Spleen (tissue), 11 donors: ENCODE data around the gene DET1. TPM values are rescaled to one million over a fixed set of nuclear protein-coding genes. Genes with fewer than 3 reads are reported as not detected.

Experiments
- DNase-seq: peaks from one replicate; pipeline ENCODE4 v3.0.0-alpha.2; 2020
- H3K27ac ChIP-seq, 8 donors: fragments of 200-600 bp; sonication (generic) in 7 of 8; 1 replicate in 4 of 8; 2 replicates in 4 of 8; pipeline versions ENCODE4 v1.5.0 to v1.8.0; 2016 to 2021; ENCODE audit warnings: inconsistent platforms in 4 of 8, mild to moderate bottlenecking in 4 of 8, moderate library complexity in 1 of 8
- H3K27me3 ChIP-seq, 7 donors: fragments of 200-600 bp; sonication (generic) in 6 of 7; replicated peaks in 1 of 7; 1 replicate in 4 of 7; 2 replicates in 3 of 7; pipeline versions ENCODE4 v1.5.0 to v1.8.0; 2016 to 2021; ENCODE audit warnings: inconsistent platforms in 3 of 7, mild to moderate bottlenecking in 1 of 7
- H3K36me3 ChIP-seq, 6 donors: fragments of 200-600 bp; sonication (generic) in 5 of 6; 1 replicate in 4 of 6; 2 replicates in 2 of 6; pipeline versions ENCODE4 v1.5.0 to v1.8.0; 2016 to 2021; ENCODE audit warnings: inconsistent platforms in 2 of 6
- H3K4me1 ChIP-seq, 6 donors: fragments of 200-600 bp; sonication (generic) in 5 of 6; 1 replicate in 3 of 6; 2 replicates in 3 of 6; pipeline versions ENCODE4 v1.5.0 to v1.8.0; 2016 to 2021; ENCODE audit warnings: inconsistent platforms in 3 of 6
- H3K4me3 ChIP-seq, 8 donors: fragments of 200-600 bp; sonication (generic) in 7 of 8; 1 replicate in 4 of 8; 2 replicates in 4 of 8; pipeline versions ENCODE4 v1.5.0 to v1.8.0; 2016 to 2021; ENCODE audit warnings: inconsistent platforms in 4 of 8, mild to moderate bottlenecking in 4 of 8, moderate library complexity in 2 of 8
- H3K9me3 ChIP-seq, 8 donors: fragments of 200-600 bp; sonication (generic) in 7 of 8; 1 replicate in 4 of 8; 2 replicates in 4 of 8; pipeline versions ENCODE4 v1.5.0 to v1.8.0; 2016 to 2021; ENCODE audit warnings: inconsistent platforms in 4 of 8
- CTCF ChIP-seq, 11 experiments: fragments of 200-600 bp in 7 of 11; fragments of 450-650 bp in 4 of 11; sonication (generic) in 4 of 11; IDR thresholded peaks in 8 of 11; conservative IDR thresholded peaks in 3 of 11; 1 replicate in 7 of 11; 2 replicates in 4 of 11; pipeline versions ENCODE4 v1.4.0 to v1.8.0; 2016 to 2021; ENCODE audit warnings: antibody characterized with exemption in 11 of 11, inconsistent platforms in 4 of 11, mild to moderate bottlenecking in 1 of 11
- POLR2A ChIP-seq, 3 donors: fragments of 450-650 bp; IDR thresholded peaks; one replicate each; pipeline ENCODE4 v1.5.1; 2017; ENCODE audit warnings: antibody characterized with exemption in 3 of 3, mild to moderate bottlenecking in 1 of 3
- POLR2AphosphoS5 ChIP-seq, 3 donors: sonication (generic); formaldehyde crosslinking; IDR thresholded peaks; one replicate each; pipeline ENCODE4 v1.5.1; 2017; ENCODE audit warnings: antibody characterized with exemption in 3 of 3
- WGBS, 5 donors: extraction: QIAGEN DNeasy Blood & Tissue Kit in 3 of 5; methylation state at CpG; one replicate each; pipeline versions ENCODE4 v1.1.5 to v1.1.7; 2013 to 2018; 5-methylcytosine and 5-hydroxymethylcytosine counted together
- intact Hi-C: fragments of 100-400 bp; cut with DNase I; formaldehyde crosslinking; loops from one replicate; pipeline ENCODE4 v1.15.0; 2023; ENCODE audit warnings: low total_unique reads
- polyA plus RNA-seq, 3 donors: library from polyadenylated mRNA; stranded (reverse); fragments of 200-250 nt; gene quantifications; one replicate each; pipeline ENCODE4 v1.2.1, GENCODE V29; 2013
- total RNA-seq, 7 donors: library from RNA; depleted of rRNA in 3 of 7; stranded (reverse); fragments of >200 nt in 3 of 7; fragmentation: NEBNext Ultra II Directional in 4 of 7; extraction: Animal tissue kit (Norgen Biotek cat#: 25700) in 4 of 7; gene quantifications; one replicate each; pipeline versions ENCODE4 v1.1.0 to v1.2.1, GENCODE V29; 2016 to 2021
- donor health status: healthy with polysubstance abuse.
- donor health status: DM: no; HTN: no; CAD: no; lungs with moderate emphysema.
- donor health status: DM: no; HTN: no; CAD: no.
- donor health status: Bipolar disorder and iron deficiency.
- donor health status: healthy.
- donor health status: DM: no; HTN: no; CAD: no.
- donor health status: DM: yes; HTN: yes; CAD: no.

DET1 gene
- total and polyA plus RNA-seq, 10 donors = 1.3 to 11.5 (median 8.3) TPM

DNA sequence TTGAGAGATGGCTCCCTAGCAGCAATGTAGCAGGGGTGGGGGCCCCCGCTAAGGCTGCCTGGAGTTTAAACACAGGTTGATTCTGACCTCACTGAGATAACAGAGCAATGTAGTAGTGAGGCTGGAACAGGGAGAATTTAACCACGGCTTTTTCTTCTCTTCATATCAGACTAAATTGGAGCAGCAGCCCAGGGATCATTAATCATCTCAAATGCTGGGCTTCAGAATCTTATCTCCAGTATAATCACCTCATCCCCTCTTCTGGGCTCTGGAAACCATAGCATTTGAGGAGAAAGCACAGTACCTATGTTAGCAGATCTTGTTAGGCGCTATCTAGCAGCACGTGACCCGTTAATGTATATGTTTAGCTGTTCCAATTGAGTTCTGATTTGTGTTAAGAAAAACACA lies 25.4 kb upstream of the DET1 start:
- WGBS, 5 donors = 62 to 88% (median 82%) methylated on average over 5 of the region's 5 CpGs
- DNase-seq = no peak
- intact Hi-C loops = no loop called here
- TF ChIP-seq POLR2AphosphoS5 (IDR thresholded peaks at IDR 0.05) = no peak
- no peak for TF ChIP-seq POLR2A (IDR thresholded peaks at IDR 0.05)
- TF ChIP-seq CTCF (IDR thresholded peaks at IDR 0.05 in 8 of 11, conservative IDR thresholded peaks at IDR 0.05 in 3 of 11) = no peak
- Histone ChIP-seq H3K27ac (no peak overlapping the region), H3K4me3 (no peak overlapping the region), H3K36me3 (no peaks in the 10 kb centered on the region), H3K27me3 (no peaks in the 10 kb centered on the region), H3K4me1 (no peaks in the 10 kb centered on the region), H3K9me3 (no peaks in the 10 kb centered on the region)

DNA sequence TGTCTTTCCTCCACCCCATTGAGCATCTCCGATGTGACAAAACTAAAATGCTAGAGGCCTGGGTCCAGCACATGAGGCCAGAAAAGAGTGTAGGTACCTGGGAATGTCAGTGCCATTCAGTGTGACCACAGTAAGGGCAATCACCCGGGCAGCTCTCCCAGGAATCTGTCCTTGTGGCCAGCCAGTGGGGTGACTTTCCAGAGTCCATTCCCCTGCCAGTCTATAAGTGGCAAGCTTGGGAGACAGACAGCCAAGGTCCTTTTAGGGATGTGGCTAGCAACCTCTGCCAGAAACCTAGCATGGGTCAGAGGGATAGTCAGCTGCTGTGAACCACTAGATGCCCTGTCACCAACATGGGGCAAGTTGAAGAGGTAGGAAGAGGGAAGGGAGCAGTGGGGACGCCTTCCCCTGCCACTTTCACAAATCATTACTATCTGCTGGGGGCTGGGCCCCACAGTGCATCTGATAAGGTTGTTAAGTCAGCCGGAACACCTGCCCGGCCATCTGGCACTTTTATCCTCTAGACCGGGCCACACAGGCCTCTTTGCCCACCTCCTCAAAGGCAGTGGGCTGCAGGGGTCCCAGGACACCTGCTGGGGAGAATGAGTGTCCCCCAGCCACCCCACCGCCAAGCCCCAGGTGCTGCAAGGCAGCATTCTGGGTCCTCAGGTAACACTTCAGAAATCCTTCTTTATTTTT lies 24.8 kb upstream of the DET1 start:
- H3K4me3 ChIP-seq = no peak overlapping the region
- intact Hi-C loops = no loop called here

DNA sequence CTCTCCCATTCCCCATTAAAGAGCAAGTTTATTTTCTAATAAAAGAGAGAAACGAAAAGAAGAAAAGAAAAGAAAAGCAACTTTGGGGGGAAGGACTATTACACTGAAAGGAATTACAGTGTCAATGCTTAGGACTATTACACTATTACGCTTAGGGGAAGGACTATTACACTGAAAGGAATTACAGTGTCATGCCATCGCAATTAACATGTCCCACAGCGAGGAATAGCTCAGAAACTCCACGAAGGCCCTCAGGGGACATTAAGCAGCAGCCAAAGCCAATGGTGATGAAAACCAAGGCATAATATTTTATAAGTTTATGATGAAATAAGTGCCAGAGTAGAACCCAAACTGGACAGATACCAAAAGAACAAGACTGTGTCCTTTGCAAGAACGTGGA lies 22.1 kb upstream of the DET1 start:
- no peak for DNase-seq
- TF ChIP-seq POLR2A (IDR thresholded peaks at IDR 0.05) (no peak), CTCF (IDR thresholded peaks at IDR 0.05 in 8 of 11, conservative IDR thresholded peaks at IDR 0.05 in 3 of 11) (no peak), POLR2AphosphoS5 (IDR thresholded peaks at IDR 0.05) (no peak)
- Histone ChIP-seq H3K27ac (no peak overlapping the region), H3K36me3 (no peaks in the 10 kb centered on the region), H3K4me1 (no peaks in the 10 kb centered on the region), H3K4me3 (no peak overlapping the region), H3K9me3 (no peaks in the 10 kb centered on the region), H3K27me3 (no peaks in the 10 kb centered on the region)
- WGBS, 5 donors = 73 to 85% (median 80%) methylated on average over 6 of the region's 6 CpGs
- intact Hi-C loops = no loop called here

More for the DNA sequence above, 24.8 kb upstream of the DET1 start:
- H3K27ac ChIP-seq = no peak overlapping the region
- H3K36me3 ChIP-seq = no peaks in the 10 kb centered on the region
- no peaks in the 10 kb centered on the region for H3K9me3 ChIP-seq
- WGBS, 5 donors = 66 to 83% (median 69%) methylated on average over 7 of the region's 7 CpGs
- no peak for DNase-seq
- TF ChIP-seq CTCF (IDR thresholded peaks at IDR 0.05 in 8 of 11, conservative IDR thresholded peaks at IDR 0.05 in 3 of 11) = no peak
- no peak for TF ChIP-seq POLR2A (IDR thresholded peaks at IDR 0.05)
- no peak for TF ChIP-seq POLR2AphosphoS5 (IDR thresholded peaks at IDR 0.05)
- no peaks in the 10 kb centered on the region for H3K27me3 ChIP-seq
- no peaks in the 10 kb centered on the region for H3K4me1 ChIP-seq

DNA sequence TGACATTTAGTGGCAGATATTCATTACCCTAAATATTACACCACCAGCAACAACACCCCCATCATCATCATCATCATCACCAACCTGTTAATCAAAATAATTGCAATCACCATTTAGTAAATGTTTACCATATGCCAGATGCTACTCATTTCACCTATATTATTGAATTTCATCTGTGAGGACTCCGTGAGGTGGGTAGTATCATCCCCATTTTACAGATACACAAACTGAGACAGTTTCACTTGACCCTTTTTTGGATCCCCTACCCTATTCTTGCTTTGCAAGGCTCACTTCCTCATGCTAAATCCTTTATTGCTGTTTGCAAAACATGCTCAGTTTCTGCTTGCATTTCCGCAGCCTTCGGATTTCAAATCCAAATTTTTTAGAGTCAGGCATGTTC lies 18.3 kb upstream of the DET1 start:
- Histone ChIP-seq H3K27ac (no peak overlapping the region), H3K4me1 (no peaks in the 10 kb centered on the region), H3K9me3 (peaks cover 0 to 2% (median 0%) of the 10 kb centered on the region in 8 donors), H3K27me3 (no peaks in the 10 kb centered on the region), H3K4me3 (no peak overlapping the region), H3K36me3 (no peaks in the 10 kb centered on the region)
- 82 to 96% (median 89%) methylated on average over 3 of the region's 3 CpGs for WGBS, 5 donors
- no peak for TF ChIP-seq CTCF (IDR thresholded peaks at IDR 0.05 in 8 of 11, conservative IDR thresholded peaks at IDR 0.05 in 3 of 11)
- no peak for TF ChIP-seq POLR2AphosphoS5 (IDR thresholded peaks at IDR 0.05)
- no peak for DNase-seq
- intact Hi-C loops = no loop called here
